NB4 (cell line): Measurements from ENCODE around the gene THBS4.

Experiments used
- MYC ChIP-seq: IDR thresholded peaks from 2 replicates; pipeline ENCODE4 v1.6.1; 2011; ENCODE audit warnings: low read depth, low read length
- POLR2A ChIP-seq: IDR thresholded peaks from 2 replicates; pipeline ENCODE4 v1.6.1; 2011; ENCODE audit warnings: mild to moderate bottlenecking; ENCODE audit not compliant: insufficient read length; ENCODE audit errors: extremely low read depth
- TF ChIP-seq, protein P1 (sequence below): IDR thresholded peaks from one replicate; pipeline ENCODE4 v1.5.1; 2012; ENCODE audit warnings: low read depth, low read length
- TF ChIP-seq, protein P2 (sequence below): IDR thresholded peaks from 2 replicates; pipeline ENCODE4 v1.6.1; 2011; ENCODE audit warnings: low read depth, low read length

DNA sequence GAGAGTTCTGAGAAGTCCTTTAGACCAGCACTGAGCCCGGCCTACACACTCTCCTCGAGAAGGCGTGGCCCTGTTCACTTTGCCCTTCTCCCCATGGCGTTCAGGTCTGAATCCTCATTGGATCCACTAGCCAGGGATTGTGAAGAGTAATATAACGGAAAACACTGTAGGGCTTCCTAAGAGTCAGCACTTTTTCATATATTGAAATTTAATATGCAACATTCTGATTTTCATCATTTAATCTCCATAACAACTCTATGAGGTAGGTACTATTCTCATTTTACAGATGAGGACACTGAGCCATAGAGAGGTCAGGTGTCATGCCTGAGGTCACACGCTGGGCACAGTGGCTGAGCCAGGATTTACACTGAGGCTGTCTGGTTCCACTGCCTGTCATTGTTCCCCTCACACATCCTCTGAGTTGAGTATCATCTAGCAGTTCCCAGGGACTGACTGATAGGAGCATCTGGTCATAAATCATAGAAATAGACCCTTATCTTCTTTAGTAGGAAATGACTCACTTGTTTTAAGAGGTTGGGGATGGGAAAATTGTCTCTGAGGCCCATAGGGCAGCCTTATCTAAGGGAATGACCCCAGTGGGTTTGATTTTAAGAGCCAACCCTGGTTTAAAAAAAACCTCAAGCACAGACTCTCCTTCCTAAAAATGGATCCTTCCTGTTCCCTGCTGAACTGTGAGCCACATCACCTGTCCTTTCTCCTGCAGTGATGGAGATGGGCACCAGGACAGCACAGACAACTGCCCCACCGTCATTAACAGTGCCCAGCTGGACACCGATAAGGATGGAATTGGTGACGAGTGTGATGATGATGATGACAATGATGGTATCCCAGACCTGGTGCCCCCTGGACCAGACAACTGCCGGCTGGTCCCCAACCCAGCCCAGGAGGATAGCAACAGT, 41.2 kb downstream of the THBS4 start:
- TF ChIP-seq, protein P1, sequence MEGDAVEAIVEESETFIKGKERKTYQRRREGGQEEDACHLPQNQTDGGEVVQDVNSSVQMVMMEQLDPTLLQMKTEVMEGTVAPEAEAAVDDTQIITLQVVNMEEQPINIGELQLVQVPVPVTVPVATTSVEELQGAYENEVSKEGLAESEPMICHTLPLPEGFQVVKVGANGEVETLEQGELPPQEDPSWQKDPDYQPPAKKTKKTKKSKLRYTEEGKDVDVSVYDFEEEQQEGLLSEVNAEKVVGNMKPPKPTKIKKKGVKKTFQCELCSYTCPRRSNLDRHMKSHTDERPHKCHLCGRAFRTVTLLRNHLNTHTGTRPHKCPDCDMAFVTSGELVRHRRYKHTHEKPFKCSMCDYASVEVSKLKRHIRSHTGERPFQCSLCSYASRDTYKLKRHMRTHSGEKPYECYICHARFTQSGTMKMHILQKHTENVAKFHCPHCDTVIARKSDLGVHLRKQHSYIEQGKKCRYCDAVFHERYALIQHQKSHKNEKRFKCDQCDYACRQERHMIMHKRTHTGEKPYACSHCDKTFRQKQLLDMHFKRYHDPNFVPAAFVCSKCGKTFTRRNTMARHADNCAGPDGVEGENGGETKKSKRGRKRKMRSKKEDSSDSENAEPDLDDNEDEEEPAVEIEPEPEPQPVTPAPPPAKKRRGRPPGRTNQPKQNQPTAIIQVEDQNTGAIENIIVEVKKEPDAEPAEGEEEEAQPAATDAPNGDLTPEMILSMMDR = no peak
- TF ChIP-seq POLR2A (no peak), MYC (no peak)
- TF ChIP-seq, protein P2, sequence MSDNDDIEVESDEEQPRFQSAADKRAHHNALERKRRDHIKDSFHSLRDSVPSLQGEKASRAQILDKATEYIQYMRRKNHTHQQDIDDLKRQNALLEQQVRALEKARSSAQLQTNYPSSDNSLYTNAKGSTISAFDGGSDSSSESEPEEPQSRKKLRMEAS = no peak
